HFF-Myc (cell line): ENCODE results near the gene RNLS.

Experiments
- DNase-seq: peaks from one replicate; pipeline ENCODE4 v3.0.0-alpha.2; 2011; ENCODE audit warnings: low read depth; ENCODE audit errors: extremely low read depth
- H3K4me3 ChIP-seq: replicated peaks from 2 replicates; pipeline ENCODE4 v1.5.1; 2011; ENCODE audit warnings: low read depth, mild to moderate bottlenecking, control low read depth, low read length
- TF ChIP-seq, protein P1 (sequence below): IDR thresholded peaks from 2 replicates; pipeline ENCODE4 v1.5.1; 2012; ENCODE audit warnings: mild to moderate bottlenecking, low read depth, low read length, control low read depth; ENCODE audit errors: missing control alignments

Gene RNLS

GRCh38 chr10:88270871-88271713 is 312.0 kb downstream of the RNLS start:
- H3K4me3 ChIP-seq: no peak overlapping the region
- TF ChIP-seq, protein P1, sequence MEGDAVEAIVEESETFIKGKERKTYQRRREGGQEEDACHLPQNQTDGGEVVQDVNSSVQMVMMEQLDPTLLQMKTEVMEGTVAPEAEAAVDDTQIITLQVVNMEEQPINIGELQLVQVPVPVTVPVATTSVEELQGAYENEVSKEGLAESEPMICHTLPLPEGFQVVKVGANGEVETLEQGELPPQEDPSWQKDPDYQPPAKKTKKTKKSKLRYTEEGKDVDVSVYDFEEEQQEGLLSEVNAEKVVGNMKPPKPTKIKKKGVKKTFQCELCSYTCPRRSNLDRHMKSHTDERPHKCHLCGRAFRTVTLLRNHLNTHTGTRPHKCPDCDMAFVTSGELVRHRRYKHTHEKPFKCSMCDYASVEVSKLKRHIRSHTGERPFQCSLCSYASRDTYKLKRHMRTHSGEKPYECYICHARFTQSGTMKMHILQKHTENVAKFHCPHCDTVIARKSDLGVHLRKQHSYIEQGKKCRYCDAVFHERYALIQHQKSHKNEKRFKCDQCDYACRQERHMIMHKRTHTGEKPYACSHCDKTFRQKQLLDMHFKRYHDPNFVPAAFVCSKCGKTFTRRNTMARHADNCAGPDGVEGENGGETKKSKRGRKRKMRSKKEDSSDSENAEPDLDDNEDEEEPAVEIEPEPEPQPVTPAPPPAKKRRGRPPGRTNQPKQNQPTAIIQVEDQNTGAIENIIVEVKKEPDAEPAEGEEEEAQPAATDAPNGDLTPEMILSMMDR: no peak
- no peak for DNase-seq

DNA sequence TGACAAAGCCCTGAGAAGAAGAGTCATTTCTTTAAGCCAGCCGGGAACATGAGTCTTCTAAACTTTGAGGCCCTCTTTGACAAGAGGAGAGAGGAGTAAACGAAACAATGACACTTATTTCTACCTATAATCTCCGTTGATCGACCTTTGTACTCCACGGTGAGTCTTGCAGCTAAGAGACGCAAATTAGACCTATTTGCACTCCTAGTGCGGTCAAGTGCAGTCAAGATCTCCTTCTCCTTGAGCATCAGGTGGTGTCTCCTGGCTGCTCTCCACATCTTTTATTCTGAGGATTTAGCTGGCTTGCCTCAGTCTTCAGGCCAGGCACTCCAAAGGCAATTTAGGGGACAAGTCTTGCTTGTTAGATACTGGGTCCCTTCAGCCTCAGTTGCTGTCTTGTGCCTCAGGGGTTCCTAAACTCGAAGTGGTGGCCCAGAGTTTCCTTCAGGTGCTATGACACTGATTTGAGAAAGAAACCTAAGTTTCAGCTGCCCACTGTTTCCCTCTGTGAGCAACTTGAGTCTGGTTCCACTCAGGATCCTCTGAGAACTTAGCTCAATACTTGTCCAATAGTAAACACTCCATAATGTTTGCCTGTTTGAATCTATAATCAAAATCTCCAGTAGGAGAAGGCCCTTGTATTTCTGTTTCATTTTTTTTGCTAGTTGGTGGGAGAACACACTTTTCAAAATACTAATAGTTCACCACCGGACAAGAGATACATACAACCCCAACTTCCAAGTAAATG is 312.9 kb downstream of the RNLS start:
- no peak overlapping the region for H3K4me3 ChIP-seq
- TF ChIP-seq, protein P1: no peak
- no peak for DNase-seq

DNA sequence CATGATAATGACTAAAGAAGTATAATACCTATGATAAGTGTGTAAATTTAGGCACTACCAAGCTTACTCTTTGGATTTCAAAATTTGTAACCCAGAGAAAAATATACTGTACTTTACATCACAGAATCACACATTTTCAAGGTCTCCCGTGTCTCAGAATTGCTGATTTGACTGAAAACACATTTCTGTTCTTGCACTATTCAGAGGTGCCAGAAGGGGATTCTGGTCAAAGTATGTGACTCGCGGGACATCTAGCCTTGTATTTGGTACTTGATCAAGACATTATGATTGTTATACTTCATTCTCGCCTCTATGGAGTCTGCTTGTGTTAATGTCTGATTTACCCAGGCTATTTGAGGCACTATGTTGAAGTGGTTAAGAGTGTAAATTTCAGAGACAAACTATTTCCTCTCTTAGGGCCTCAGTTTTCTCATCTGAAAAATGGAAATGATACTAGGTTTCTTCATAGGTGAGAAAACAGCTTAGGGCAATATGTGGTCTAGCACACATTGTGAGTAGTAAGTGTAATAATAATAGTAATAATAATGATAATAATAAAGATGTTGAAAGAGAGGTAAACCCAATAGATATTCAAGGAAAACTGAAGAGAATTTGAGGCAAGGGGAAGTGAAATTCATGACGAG is 320.4 kb downstream of the RNLS start:
- no peak overlapping the region for H3K4me3 ChIP-seq
- TF ChIP-seq, protein P1: no peak
- DNase-seq: no peak

DNA sequence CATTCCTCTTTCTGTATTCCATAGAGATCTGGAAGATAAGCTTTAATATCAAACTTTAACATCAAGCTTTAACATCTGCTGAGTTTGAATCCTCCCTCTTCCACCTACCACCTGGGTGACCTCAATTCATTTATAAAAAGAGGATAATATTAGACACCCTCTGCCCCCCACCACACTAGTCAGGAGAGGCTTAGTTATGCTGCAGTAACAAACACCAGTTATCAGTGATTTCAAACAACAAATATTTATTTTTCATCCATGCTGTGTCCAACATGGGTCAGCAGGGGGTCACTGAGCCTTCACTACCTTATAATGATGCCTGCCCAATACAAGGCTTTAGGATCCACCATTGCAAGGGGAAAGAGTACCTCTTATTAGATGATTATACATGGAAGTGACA is 322.0 kb downstream of the RNLS start:
- TF ChIP-seq, protein P1: no peak
- H3K4me3 ChIP-seq: no peak overlapping the region
- DNase-seq: no peak

GRCh38 chr10:88260329-88261051 is 322.6 kb downstream of the RNLS start:
- TF ChIP-seq, protein P1: no peak
- no peak for DNase-seq
- no peak overlapping the region for H3K4me3 ChIP-seq

DNA sequence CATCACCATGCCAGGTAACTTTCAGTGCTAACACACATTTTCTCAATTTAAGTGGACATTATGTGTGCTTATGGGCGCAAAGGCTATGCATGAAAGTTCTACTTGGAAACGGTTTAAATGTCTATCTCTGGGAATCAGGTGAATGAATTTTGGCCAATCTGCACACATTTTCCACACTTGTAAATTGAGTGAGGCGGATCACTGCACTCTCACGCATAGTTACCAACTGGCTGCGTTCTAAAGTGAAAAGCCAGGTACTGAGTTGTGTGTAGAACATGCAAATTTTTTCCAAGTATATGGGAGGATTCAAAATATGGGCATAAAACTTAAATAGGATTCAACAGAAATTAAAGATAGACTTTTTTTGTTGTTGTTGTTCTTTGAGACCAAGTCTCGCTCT is 323.7 kb downstream of the RNLS start:
- DNase-seq: no peak
- TF ChIP-seq, protein P1: no peak
- H3K4me3 ChIP-seq: no peak overlapping the region
